HepG2 (cell line): ENCODE results near the gene DTWD2.

ENCODE experiments used
- EP300 ChIP-seq, 3 experiments: sonication (generic) in 1 of 3; formaldehyde crosslinking in 1 of 3; IDR thresholded peaks; 2 replicates each; pipeline versions ENCODE4 v1.5.1 to v1.6.1; 2011 to 2020; ENCODE audit warnings: low read depth in 2 of 3, low read length in 2 of 3, borderline replicate concordance in 1 of 3, improper control_type of control experiment in 1 of 3, mild to moderate bottlenecking in 1 of 3, missing genetic modification reagents in 1 of 3, moderate library complexity in 1 of 3
- FOXA1 ChIP-seq, 2 experiments: fragments of 450-650 bp in 1 of 2; sonication (generic) in 1 of 2; formaldehyde crosslinking in 1 of 2; IDR thresholded peaks; 2 replicates each; pipeline versions ENCODE4 v1.4.0 to v1.6.1; 2016 to 2020; ENCODE audit warnings: missing genetic modification reagents in 1 of 2
- ZKSCAN1 ChIP-seq: fragments of 150-350 bp; IDR thresholded peaks from 2 replicates; pipeline ENCODE4 v1.6.1; 2014; ENCODE audit warnings: low read length
- ZNF703 ChIP-seq: sonication (generic); formaldehyde crosslinking; IDR thresholded peaks from 2 replicates; pipeline ENCODE4 v1.5.1; 2020; ENCODE audit warnings: missing genetic modification reagents, mild to moderate bottlenecking, moderate library complexity, borderline replicate concordance

- no peak for TF ChIP-seq ZKSCAN1
- no peak for TF ChIP-seq ZNF703
- TF ChIP-seq EP300 (IDR thresholded peaks at IDR 0.05; ENCODE audit: low read depth in 2 of 2, low read length in 2 of 2) = no peak
- no peak for TF ChIP-seq EP300 (CRISPR knock-in tag; IDR thresholded peaks at IDR 0.05; ENCODE audit: borderline replicate concordance)
- TF ChIP-seq FOXA1 (IDR thresholded peaks at IDR 0.05) = no peak
- TF ChIP-seq FOXA1 (CRISPR knock-in tag; IDR thresholded peaks at IDR 0.05) = no peak
These were observed 19.4 kb downstream of the DTWD2 start for GRCh38 chr5:118968925-118969375.
